Motor neuron (in vitro differentiated cells): Measurements from ENCODE around the gene TEPSIN. TPM values are rescaled to one million over a fixed set of nuclear protein-coding genes. Genes with fewer than 3 reads are reported as not detected.

Experiments
- ATAC-seq, 8 experiments: fragments of 200-7000 bp; cut with Tn5 transposase; replicated peaks in 6 of 8; 2 replicates each; pipeline ENCODE4 v1.8.0; 2021; ENCODE audit warnings: mild to moderate bottlenecking in 8 of 8, moderate library complexity in 8 of 8
- H3K27ac ChIP-seq, 2 donors: fragments of 250-450 bp; sonication (Bioruptor Pico); 2 replicates each; pipeline ENCODE4 v1.9.0; 2021; ENCODE audit warnings: antibody characterized with exemption in 2 of 2, mild to moderate bottlenecking in 2 of 2, moderate library complexity in 1 of 2
- H3K4me1 ChIP-seq, 2 donors: fragments of 250-450 bp; sonication (Bioruptor Pico); replicated peaks in 1 of 2; 2 replicates each; pipeline ENCODE4 v1.6.1; 2021; ENCODE audit warnings: antibody characterized with exemption in 2 of 2, mild to moderate bottlenecking in 2 of 2, moderate library complexity in 1 of 2
- H3K4me3 ChIP-seq, 5 donors: fragments of 250-450 bp; sonication (Bioruptor Pico); 2 replicates each; pipeline ENCODE4 v1.9.0; 2021; ENCODE audit warnings: antibody characterized with exemption in 5 of 5, mild to moderate bottlenecking in 5 of 5, moderate library complexity in 4 of 5
- WGBS, 10 experiments: fragments of 450-650 bp; shearing (Covaris generic); methylation state at CpG; one replicate each; pipeline ENCODE4 v1.0.0; 2022; 5-methylcytosine and 5-hydroxymethylcytosine counted together
- in situ Hi-C, 9 experiments: fragments of 400-800 bp; cut with MboI; loops; one replicate each; pipeline ENCODE4 v1.15.0; 2021; ENCODE audit warnings: low sequenced_read_pairs in 9 of 9, low pct_unique_long_range_greater_than_20kb in 2 of 9; ENCODE audit not compliant: unreplicated experiment in 9 of 9
- total RNA-seq, 8 experiments: library from RNA; unstranded; fragments of 300-600 nt; gene quantifications; 2 replicates each; pipeline versions ENCODE4 v1.2.3 to v1.2.4, GENCODE V29; 2022

TEPSIN gene, protein sequence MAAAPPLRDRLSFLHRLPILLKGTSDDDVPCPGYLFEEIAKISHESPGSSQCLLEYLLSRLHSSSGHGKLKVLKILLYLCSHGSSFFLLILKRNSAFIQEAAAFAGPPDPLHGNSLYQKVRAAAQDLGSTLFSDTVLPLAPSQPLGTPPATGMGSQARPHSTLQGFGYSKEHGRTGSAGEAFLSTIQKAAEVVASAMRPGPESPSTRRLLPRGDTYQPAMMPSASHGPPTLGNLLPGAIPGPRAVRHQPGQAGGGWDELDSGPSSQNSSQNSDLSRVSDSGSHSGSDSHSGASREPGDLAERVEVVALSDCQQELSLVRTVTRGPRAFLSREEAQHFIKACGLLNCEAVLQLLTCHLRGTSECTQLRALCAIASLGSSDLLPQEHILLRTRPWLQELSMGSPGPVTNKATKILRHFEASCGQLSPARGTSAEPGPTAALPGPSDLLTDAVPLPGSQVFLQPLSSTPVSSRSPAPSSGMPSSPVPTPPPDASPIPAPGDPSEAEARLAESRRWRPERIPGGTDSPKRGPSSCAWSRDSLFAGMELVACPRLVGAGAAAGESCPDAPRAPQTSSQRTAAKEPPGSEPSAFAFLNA
- 10 to 100 TPM in 6 of 8 experiments, 1 to 10 TPM in 2; 5.9 to 36.0 (median 10.6) TPM for total RNA-seq

GRCh38 chr17:81238815-81239713 is at the start of gene TEPSIN, which contains the start of gene NDUFAF8:
Gene TEPSIN (minus strand): TSS chr17:81239055. CDS start chr17:81239033, 22 bp downstream.
Gene NDUFAF8 (plus strand): TSS chr17:81239318. CDS start chr17:81239364, 46 bp downstream.
- in situ Hi-C loops = loop anchor here in 1 of 9 experiments (25.0 kb wide), 1 partner anchor 227 kb away; no protein-coding TSS in a partner anchor
- 0 to 7% (median 0%) methylated on average over 1 to 22 of the region's 100 CpGs; no CpG with 5 or more reads in 3 of the 10 experiments for WGBS, 10 experiments
- Histone ChIP-seq H3K4me3 (peak within 1 kb of the TSS; percentile 62 to 97 (median 94)), H3K27ac (peak within 1 kb of the TSS; percentile 81 to 90), H3K4me1 (peaks cover 3 to 11% of the 10 kb centered on the region in 2 donors)
- ATAC-seq = peak; percentile 89 to 98 (median 97)

DNA sequence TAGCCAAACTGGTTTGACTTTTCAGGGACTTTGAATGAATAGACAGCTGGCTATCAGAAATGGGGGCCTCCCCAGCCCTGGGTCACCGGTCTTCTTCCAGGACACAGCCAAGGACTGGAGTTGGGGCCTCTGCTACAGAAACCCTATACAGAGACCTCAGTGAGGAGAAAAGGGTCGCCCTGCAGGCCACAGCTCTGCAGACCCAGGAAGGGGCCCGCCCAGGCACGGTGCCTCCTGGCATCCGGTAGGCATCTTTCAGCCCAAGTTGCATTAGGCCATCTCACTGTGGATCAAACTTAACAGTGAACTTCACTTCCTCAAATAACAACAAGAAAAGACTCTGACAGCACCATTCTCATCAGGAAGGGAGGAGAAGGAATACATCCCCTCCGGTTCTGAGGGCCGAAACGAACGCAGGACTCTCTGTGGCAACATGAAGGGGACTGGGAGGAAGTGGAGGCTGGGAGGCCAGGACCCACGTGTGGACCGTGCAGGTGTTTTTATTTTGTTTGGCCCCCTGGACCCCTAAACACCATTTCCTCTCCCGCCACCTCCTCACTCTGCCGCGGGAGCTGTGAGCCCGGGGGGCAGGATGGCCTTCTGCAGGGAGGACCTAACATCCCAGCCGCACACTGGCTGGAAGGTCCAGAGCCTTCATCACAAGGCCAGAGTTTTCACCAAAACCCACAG is 49.0 kb upstream of the TEPSIN start:
- Histone ChIP-seq H3K4me3 (no peak overlapping the region), H3K4me1 (peaks cover 14 to 15% of the 10 kb centered on the region in 2 donors), H3K27ac (no peak overlapping the region)
- WGBS, 10 experiments = 80 to 100% (median 96%) methylated on average over 1 to 6 of the region's 16 CpGs; no CpG with 5 or more reads in 1 of the 10 experiments
- in situ Hi-C loops = loop anchor here in 3 of 9 experiments (25.0 kb wide), 1 partner anchor 199 kb away; no protein-coding TSS in a partner anchor
- no peak for ATAC-seq

DNA sequence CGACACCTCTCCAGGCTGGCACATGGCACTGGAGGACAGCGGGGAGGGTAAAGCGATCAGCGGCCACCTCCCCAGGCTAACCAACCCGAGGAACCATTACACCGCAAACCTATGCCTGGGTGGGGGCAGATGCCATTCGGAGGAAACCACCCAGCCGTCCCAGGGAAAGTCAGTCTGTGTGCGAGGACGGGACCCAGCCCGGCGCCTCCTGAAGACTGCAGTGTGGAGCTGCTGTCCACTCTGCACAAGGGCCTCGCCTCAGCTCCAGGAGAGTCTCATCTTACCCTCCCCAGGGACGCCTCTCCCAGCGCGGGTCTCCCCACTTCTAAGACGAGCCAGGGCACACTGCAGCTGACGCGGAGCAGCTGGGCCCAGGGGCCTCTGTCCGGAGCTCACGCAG is 48.3 kb upstream of the TEPSIN start:
- no peak for ATAC-seq
- Histone ChIP-seq H3K27ac (no peak overlapping the region), H3K4me1 (peaks cover 14 to 15% of the 10 kb centered on the region in 2 donors), H3K4me3 (no peak overlapping the region)
- WGBS, 10 experiments = 82 to 100% (median 96%) methylated on average over 3 to 11 of the region's 21 CpGs; no CpG with 5 or more reads in 3 of the 10 experiments
- in situ Hi-C loops = loop anchor here in 3 of 9 experiments (25.0 kb wide), 1 partner anchor 200 kb away; no protein-coding TSS in a partner anchor

DNA sequence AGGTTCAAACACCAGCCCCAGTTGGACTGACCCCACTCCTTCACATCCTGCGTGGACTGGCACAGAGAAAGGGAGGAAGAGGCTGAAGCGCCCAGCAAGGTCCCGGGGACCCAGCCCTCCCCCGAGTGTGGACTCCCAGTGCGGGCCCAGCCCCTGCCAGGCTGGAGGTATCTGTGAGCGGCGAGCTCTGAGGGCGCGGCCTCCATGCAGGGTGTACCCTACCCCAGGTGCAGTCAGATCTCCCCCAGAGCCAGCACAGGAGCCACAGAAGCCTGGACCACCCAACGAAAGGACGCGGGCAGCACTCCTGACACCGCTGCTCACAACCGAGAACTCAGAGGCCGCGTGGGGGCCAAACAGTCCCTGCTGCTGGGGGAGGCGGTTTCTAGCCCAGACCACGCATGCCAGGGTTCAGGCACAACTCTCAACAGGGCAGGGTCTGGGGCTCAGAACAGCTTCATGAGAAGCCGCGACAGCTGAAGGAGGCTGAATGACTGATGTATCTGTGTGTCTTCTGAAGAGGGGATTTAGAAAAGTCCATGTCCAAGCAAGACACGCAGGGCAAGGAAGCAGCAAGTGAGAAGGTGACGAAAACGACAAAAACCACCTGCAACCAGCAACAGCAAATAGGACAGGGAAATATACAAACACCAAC is 47.8 kb upstream of the TEPSIN start:
- H3K4me3 ChIP-seq = no peak overlapping the region
- in situ Hi-C loops = loop anchor here in 3 of 9 experiments (25.0 kb wide), 1 partner anchor 201 kb away; no protein-coding TSS in a partner anchor
- no peak overlapping the region for H3K27ac ChIP-seq
- WGBS, 10 experiments = 80 to 100% (median 93%) methylated on average over 1 to 9 of the region's 23 CpGs; no CpG with 5 or more reads in 1 of the 10 experiments
- peaks cover 14 to 15% of the 10 kb centered on the region in 2 donors for H3K4me1 ChIP-seq
- no peak for ATAC-seq

- no peak for ATAC-seq
- WGBS, 10 experiments = 50 to 100% (median 80%) methylated on average over 1 to 8 of the region's 12 CpGs; no CpG with 5 or more reads in 4 of the 10 experiments
- H3K27ac ChIP-seq = peak overlapping the region in 1 of 2 donors; percentile 78
- H3K4me1 ChIP-seq = peaks cover 14 to 15% of the 10 kb centered on the region in 2 donors
- in situ Hi-C loops = loop anchor here in 3 of 9 experiments (25.0 kb wide), 1 partner anchor 201 kb away; no protein-coding TSS in a partner anchor
- peak overlapping the region in 1 of 5 donors; percentile 20 for H3K4me3 ChIP-seq
These were observed 47.0 kb upstream of the TEPSIN start for GRCh38 chr17:81285894-81286293.

DNA sequence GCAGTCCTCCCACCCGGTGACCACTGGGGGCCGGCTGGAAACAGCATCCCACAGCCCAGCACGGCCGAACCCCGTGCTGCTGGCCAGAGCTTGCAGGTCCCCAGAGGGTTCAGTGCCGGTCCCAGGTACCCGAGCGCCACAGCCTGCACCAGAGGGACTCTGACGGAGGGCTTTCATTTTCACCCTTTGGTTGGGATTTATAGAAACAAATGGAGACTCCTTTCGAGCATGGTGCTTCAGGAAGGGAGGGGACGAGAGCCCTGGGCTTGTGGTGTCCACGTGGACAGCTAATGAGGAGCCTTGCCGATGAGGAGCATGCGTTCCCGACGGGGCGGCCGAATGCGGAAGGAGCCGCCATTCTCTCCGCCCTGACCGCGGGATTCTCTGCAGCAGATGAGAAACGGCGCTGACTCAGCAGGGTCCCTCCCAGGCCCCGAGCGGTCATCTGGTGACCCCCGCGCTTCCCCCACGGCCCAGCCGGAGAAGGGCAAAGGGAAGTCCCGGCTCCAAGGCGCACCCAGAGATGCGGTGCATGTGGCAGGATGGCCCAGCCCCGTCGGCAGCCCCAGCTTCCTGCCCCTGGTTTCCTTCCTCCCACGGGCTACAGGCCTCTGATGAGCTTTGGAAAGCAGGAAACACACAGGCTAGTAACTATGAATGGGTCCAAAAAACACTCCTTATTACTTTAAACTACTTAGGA is 46.5 kb upstream of the TEPSIN start:
- 0 to 100% (median 37%) methylated on average over 1 to 20 of the region's 37 CpGs; no CpG with 5 or more reads in 2 of the 10 experiments for whole genome bisulfite sequencing, 10 experiments
- H3K27ac ChIP-seq = peak overlapping the region; percentile 24 to 78
- peaks cover 18% of the 10 kb centered on the region in 2 donors for H3K4me1 ChIP-seq
- in situ Hi-C loops = loop anchor here in 3 of 9 experiments (25.0 kb wide), 1 partner anchor 202 kb away; no protein-coding TSS in a partner anchor
- H3K4me3 ChIP-seq = peak overlapping the region in 2 of 5 donors; percentile 14 to 20
- ATAC-seq = peak in 7 of 8 experiments; percentile 57 to 97 (median 91)

GRCh38 chr17:81282876-81283275 is 44.0 kb upstream of the TEPSIN start:
- peaks cover 19 to 30% of the 10 kb centered on the region in 2 donors for H3K4me1 ChIP-seq
- no peak overlapping the region for H3K4me3 ChIP-seq
- in situ Hi-C loops = loop anchor here in 3 of 9 experiments (25.0 kb wide), 1 partner anchor 204 kb away; no protein-coding TSS in a partner anchor
- no peak for ATAC-seq
- WGBS, 10 experiments = 100% methylated on average over 1 of the region's 16 CpGs; no CpG with 5 or more reads in 9 of the 10 experiments
- no peak overlapping the region for H3K27ac ChIP-seq

DNA sequence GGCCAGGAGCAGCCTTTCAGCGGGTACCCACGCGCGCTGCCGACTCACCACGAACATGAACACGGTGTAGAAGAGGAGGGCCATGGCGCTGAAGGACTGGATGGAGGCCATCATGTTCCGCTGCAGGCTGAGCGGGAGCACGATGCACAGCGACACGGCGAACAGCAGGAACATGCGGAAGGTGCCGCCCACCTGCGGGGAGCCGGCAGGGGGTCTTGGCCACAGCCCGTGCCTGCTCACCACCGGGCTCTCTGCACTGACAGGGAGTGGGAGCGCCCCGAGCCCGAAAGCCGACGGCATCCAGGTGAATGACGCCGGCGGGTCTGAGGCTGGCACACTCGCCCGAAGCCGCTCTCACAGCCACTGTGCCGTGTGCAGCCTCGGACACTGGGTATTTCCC is 43.3 kb upstream of the TEPSIN start:
- H3K4me1 ChIP-seq = peaks cover 19 to 30% of the 10 kb centered on the region in 2 donors
- in situ Hi-C loops = loop anchor here in 3 of 9 experiments (25.0 kb wide), 1 partner anchor 205 kb away; no protein-coding TSS in a partner anchor
- no peak overlapping the region for H3K27ac ChIP-seq
- ATAC-seq = no peak
- H3K4me3 ChIP-seq = no peak overlapping the region
- WGBS, 10 experiments = 88 to 93% methylated on average over 5 to 11 of the region's 33 CpGs; no CpG with 5 or more reads in 8 of the 10 experiments

DNA sequence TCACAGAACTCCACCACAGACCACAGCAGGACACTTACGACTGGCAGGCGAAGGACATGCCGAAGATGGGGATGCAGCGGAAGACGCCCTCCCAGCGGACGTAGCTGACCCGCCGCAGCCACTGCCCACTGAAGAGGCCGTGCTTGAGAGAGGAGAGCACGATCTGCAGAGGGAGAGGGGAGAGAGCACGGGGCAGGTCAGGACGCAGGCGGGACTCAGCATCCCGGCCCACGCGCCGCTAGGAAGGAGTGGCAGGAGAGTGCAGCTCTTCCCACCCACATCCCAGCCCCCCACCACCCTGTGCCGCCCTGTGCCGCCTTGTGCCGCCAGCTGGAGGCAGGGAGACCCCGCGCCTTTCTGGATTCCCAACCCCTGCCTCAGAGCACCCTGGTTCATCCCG is 41.7 kb upstream of the TEPSIN start:
- 80% methylated on average over 1 of the region's 24 CpGs; no CpG with 5 or more reads in 9 of the 10 experiments for WGBS, 10 experiments
- Histone ChIP-seq H3K4me3 (no peak overlapping the region), H3K27ac (no peak overlapping the region), H3K4me1 (peaks cover 16 to 26% of the 10 kb centered on the region in 2 donors)
- in situ Hi-C loops = loop anchor here in 3 of 9 experiments (25.0 kb wide), 1 partner anchor 207 kb away; no protein-coding TSS in a partner anchor
- no peak for ATAC-seq
